HepG2 (cell line): Measurements from ENCODE around the gene LLGL2.

Source experiments
- CHD2 ChIP-seq: IDR thresholded peaks from 2 replicates; pipeline ENCODE4 v1.6.1; 2011; ENCODE audit warnings: low read depth, low read length, improper control_type of control experiment
- HES4 ChIP-seq: sonication (generic); formaldehyde crosslinking; IDR thresholded peaks from 2 replicates; pipeline ENCODE4 v1.9.0; 2021; ENCODE audit warnings: mild to moderate bottlenecking, missing genetic modification reagents, borderline replicate concordance
- NFYB ChIP-seq: sonication (generic); formaldehyde crosslinking; IDR thresholded peaks from 2 replicates; pipeline ENCODE4 v1.4.0; 2020; ENCODE audit warnings: missing genetic modification reagents
- NR1H2 ChIP-seq: sonication (generic); formaldehyde crosslinking; IDR thresholded peaks from 2 replicates; pipeline ENCODE4 v1.8.1; 2022; ENCODE audit warnings: low read depth, missing genetic modification reagents, borderline replicate concordance
- NR3C1 ChIP-seq: sonication (generic); formaldehyde crosslinking; IDR thresholded peaks from 2 replicates; pipeline ENCODE4 v1.4.0; 2020; ENCODE audit warnings: missing genetic modification reagents
- POLR2AphosphoS5 ChIP-seq: IDR thresholded peaks from 2 replicates; pipeline ENCODE4 v1.6.1; 2012; ENCODE audit warnings: low read depth, low read length
- SMC3 ChIP-seq: IDR thresholded peaks from 2 replicates; pipeline ENCODE4 v1.6.1; 2011; ENCODE audit warnings: low read length, improper control_type of control experiment
- TSC22D2 ChIP-seq: sonication (generic); formaldehyde crosslinking; IDR thresholded peaks from 2 replicates; pipeline ENCODE4 v1.5.1; 2020; ENCODE audit warnings: missing genetic modification reagents, mild to moderate bottlenecking, borderline replicate concordance
- XRCC5 ChIP-seq: fragments of 200-400 bp; formaldehyde crosslinking; optimal IDR thresholded peaks from 2 replicates; pipeline ENCODE3; 2017; ENCODE audit warnings: mild to moderate bottlenecking, low read length
- TF ChIP-seq, protein P1 (sequence below): sonication (generic); formaldehyde crosslinking; IDR thresholded peaks from 2 replicates; pipeline ENCODE4 v1.5.1; 2020; ENCODE audit warnings: mild to moderate bottlenecking, missing genetic modification reagents, moderate library complexity
- TF ChIP-seq, protein P2 (sequence below): IDR thresholded peaks from 2 replicates; pipeline ENCODE4 v1.6.1; 2016; ENCODE audit warnings: low read depth

DNA sequence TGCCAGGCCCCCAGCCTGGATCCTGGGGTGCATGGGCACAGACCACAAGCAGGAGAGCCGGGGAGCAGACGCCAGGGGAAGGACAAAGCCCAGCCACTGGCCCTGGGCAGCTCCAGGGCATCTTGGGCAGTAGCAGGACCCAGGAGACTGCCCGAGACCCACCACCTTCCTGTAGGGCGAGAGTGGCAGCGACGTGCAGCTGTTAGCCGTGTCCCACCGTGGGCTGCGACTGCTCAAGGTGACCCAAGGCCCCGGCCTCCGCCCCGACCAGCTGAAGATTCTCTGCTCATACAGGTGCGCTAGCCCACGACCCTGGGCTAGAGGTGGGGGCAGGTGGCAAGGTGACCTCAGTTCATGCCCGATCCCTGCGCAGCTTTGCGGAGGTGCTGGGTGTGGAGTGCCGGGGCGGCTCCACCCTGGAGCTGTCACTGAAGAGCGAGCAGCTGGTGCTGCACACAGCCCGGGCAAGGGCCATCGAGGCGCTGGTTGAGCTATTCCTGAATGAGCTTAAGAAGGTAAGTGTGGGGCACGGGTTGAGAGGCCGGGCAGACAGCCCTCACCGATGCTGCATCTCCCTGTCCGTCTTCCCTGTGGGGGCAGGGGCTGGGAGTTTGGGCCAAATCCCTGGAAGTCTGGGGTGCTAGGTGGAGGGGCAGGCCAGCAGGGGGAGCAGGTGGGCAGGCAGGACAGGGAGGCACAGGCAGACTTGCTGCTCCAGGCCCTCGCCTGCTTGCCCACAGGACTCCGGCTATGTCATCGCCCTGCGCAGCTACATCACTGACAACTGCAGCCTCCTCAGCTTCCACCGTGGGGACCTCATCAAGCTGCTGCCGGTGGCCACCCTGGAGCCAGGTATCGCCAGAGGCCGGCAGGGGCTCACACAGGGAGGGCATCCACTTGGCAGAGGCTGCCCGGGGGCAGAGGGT is 94.3 kb downstream of the LLGL2 start:
- TF ChIP-seq TSC22D2 (CRISPR knock-in tag) (no peak), XRCC5 (peak; percentile 88), NFYB (CRISPR knock-in tag) (no peak), NR1H2 (CRISPR knock-in tag) (no peak), SMC3 (peak; percentile 12; the same call in 1 of the 2 replicates), POLR2AphosphoS5 (no peak), CHD2 (no peak), HES4 (CRISPR knock-in tag) (no peak), NR3C1 (no peak)
- TF ChIP-seq, protein P1, sequence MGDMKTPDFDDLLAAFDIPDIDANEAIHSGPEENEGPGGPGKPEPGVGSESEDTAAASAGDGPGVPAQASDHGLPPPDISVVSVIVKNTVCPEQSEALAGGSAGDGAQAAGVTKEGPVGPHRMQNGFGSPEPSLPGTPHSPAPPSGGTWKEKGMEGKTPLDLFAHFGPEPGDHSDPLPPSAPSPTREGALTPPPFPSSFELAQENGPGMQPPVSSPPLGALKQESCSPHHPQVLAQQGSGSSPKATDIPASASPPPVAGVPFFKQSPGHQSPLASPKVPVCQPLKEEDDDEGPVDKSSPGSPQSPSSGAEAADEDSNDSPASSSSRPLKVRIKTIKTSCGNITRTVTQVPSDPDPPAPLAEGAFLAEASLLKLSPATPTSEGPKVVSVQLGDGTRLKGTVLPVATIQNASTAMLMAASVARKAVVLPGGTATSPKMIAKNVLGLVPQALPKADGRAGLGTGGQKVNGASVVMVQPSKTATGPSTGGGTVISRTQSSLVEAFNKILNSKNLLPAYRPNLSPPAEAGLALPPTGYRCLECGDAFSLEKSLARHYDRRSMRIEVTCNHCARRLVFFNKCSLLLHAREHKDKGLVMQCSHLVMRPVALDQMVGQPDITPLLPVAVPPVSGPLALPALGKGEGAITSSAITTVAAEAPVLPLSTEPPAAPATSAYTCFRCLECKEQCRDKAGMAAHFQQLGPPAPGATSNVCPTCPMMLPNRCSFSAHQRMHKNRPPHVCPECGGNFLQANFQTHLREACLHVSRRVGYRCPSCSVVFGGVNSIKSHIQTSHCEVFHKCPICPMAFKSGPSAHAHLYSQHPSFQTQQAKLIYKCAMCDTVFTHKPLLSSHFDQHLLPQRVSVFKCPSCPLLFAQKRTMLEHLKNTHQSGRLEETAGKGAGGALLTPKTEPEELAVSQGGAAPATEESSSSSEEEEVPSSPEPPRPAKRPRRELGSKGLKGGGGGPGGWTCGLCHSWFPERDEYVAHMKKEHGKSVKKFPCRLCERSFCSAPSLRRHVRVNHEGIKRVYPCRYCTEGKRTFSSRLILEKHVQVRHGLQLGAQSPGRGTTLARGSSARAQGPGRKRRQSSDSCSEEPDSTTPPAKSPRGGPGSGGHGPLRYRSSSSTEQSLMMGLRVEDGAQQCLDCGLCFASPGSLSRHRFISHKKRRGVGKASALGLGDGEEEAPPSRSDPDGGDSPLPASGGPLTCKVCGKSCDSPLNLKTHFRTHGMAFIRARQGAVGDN (CRISPR knock-in tag), result no peak; the same call in none of the 2 replicates
- TF ChIP-seq, protein P2, sequence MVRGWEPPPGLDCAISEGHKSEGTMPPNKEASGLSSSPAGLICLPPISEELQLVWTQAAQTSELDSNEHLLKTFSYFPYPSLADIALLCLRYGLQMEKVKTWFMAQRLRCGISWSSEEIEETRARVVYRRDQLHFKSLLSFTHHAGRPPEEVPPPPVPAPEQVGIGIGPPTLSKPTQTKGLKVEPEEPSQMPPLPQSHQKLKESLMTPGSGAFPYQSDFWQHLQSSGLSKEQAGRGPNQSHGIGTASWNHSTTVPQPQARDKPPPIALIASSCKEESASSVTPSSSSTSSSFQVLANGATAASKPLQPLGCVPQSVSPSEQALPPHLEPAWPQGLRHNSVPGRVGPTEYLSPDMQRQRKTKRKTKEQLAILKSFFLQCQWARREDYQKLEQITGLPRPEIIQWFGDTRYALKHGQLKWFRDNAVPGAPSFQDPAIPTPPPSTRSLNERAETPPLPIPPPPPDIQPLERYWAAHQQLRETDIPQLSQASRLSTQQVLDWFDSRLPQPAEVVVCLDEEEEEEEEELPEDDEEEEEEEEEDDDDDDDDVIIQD (CRISPR knock-in tag), result no peak
